AG08395 (cell line): ENCODE measurements around the gene MISP.

Source experiments
- DNase-seq: peaks from one replicate; pipeline ENCODE4 v3.0.0; 2012; ENCODE audit warnings: mixed read lengths, low spot score

Gene MISP

GRCh38 chr19:746208-746819, 4.6 kb upstream of the MISP start:
- no peak for DNase-seq

GRCh38 chr19:746956-747355, 4.0 kb upstream of the MISP start:
- no peak for DNase-seq

GRCh38 chr19:747432-748273, 3.3 kb upstream of the MISP start:
- no peak for DNase-seq

GRCh38 chr19:748274-748598, 2.7 kb upstream of the MISP start:
- DNase-seq = no peak

- DNase-seq = no peak
These were observed 1.1 kb upstream of the MISP start for GRCh38 chr19:749811-750210.

- DNase-seq = peak; percentile 98
These were observed 809 bp downstream of the MISP start for GRCh38 chr19:751501-752341.

- peak; percentile 85 for DNase-seq
These were observed 2.0 kb downstream of the MISP start for GRCh38 chr19:752652-753517.

- DNase-seq = no peak
These were observed 3.6 kb downstream of the MISP start for GRCh38 chr19:754530-754929.

- DNase-seq = no peak
These were observed 4.2 kb downstream of the MISP start for GRCh38 chr19:755063-755462.

- peak; percentile 27 for DNase-seq
These were observed 5.3 kb downstream of the MISP start for GRCh38 chr19:756236-756635.

- no peak for DNase-seq
These were observed 6.1 kb downstream of the MISP start for GRCh38 chr19:756821-757688.

- no peak for DNase-seq
These were observed 7.1 kb downstream of the MISP start for GRCh38 chr19:757811-758668.

- no peak for DNase-seq
These were observed 12.3 kb downstream of the MISP start for GRCh38 chr19:763181-763580.

GRCh38 chr19:763869-764268, 13.0 kb downstream of the MISP start:
- no peak for DNase-seq

- no peak for DNase-seq
These were observed 13.4 kb downstream of the MISP start for GRCh38 chr19:764301-764700.

GRCh38 chr19:765179-765738, 14.3 kb downstream of the MISP start:
- no peak for DNase-seq

- DNase-seq = peak; percentile 91
These were observed 17.5 kb downstream of the MISP start for GRCh38 chr19:768424-768823.

GRCh38 chr19:769616-770015, 18.7 kb downstream of the MISP start:
- DNase-seq = no peak

- peak; percentile 58 for DNase-seq
These were observed 20.4 kb downstream of the MISP start for GRCh38 chr19:771332-771785.

GRCh38 chr19:772063-772462, 21.2 kb downstream of the MISP start:
- no peak for DNase-seq
